GM21447 (cell line): ENCODE measurements around the gene TMEM222.
"Not testable (repeated sequence)": the region's sequence is repeated elsewhere in the genome, so short reads cannot be mapped to it uniquely, and the experiment has no call there.

Source experiments
- ATAC-seq: cut with Tn5 transposase; IDR thresholded peaks from one replicate; pipeline ENCODE4 v1.9.1; 2021; ENCODE audit not compliant: unreplicated experiment

TMEM222 gene

GRCh38 chr1:27321813-27322568 is at the start of gene TMEM222:
Gene TMEM222, plus strand, starts transcription at chr1:27322163. Its CDS starts 35 bp downstream, at chr1:27322198.
- ATAC-seq = peak; percentile 90

GRCh38 chr1:27274204-27274603 is 47.8 kb upstream of the TMEM222 start:
- ATAC-seq = no peak

- ATAC-seq = no peak
Measured at GRCh38 chr1:27275696-27276095, 46.3 kb upstream of the TMEM222 start.

GRCh38 chr1:27284425-27285273 is 37.3 kb upstream of the TMEM222 start:
- no peak for ATAC-seq

GRCh38 chr1:27285274-27285660 is 36.7 kb upstream of the TMEM222 start:
- ATAC-seq = no peak

- not testable (repeated sequence) for ATAC-seq
Measured at GRCh38 chr1:27285821-27286220, 36.1 kb upstream of the TMEM222 start.

GRCh38 chr1:27289125-27289524 is 32.8 kb upstream of the TMEM222 start:
- ATAC-seq = not testable (repeated sequence)

- no peak for ATAC-seq
Measured at GRCh38 chr1:27290581-27290980, 31.4 kb upstream of the TMEM222 start.

GRCh38 chr1:27292106-27292505 is 29.9 kb upstream of the TMEM222 start:
- no peak for ATAC-seq

GRCh38 chr1:27293915-27294314 is 28.0 kb upstream of the TMEM222 start:
- no peak for ATAC-seq

- no peak for ATAC-seq
Measured at GRCh38 chr1:27296773-27297291, 25.1 kb upstream of the TMEM222 start.

GRCh38 chr1:27297903-27298302 is 24.1 kb upstream of the TMEM222 start:
- ATAC-seq = no peak

GRCh38 chr1:27298632-27299384 is 23.2 kb upstream of the TMEM222 start:
- ATAC-seq = no peak

- ATAC-seq = no peak
Measured at GRCh38 chr1:27299385-27300271, 22.3 kb upstream of the TMEM222 start.

- peak; percentile 65 for ATAC-seq
Measured at GRCh38 chr1:27300341-27301051, 21.5 kb upstream of the TMEM222 start.

- ATAC-seq = no peak
Measured at GRCh38 chr1:27301052-27301422, 20.9 kb upstream of the TMEM222 start.

GRCh38 chr1:27301582-27302199 is 20.3 kb upstream of the TMEM222 start:
- no peak for ATAC-seq

GRCh38 chr1:27302612-27303011 is 19.4 kb upstream of the TMEM222 start:
- no peak for ATAC-seq

- ATAC-seq = no peak
Measured at GRCh38 chr1:27303509-27303908, 18.5 kb upstream of the TMEM222 start.
